HK-2 (cell line): ENCODE measurements around the gene OR1F1.
"Not testable (repeated sequence)": the region's sequence is repeated elsewhere in the genome, so short reads cannot be mapped to it uniquely, and the experiment has no call there.

Source experiments
- DNase-seq: peaks from one replicate; pipeline ENCODE4 v3.0.0-alpha.2; 2018; ENCODE audit not compliant: unreplicated experiment

Gene OR1F1

GRCh38 chr16:3187798-3188674 lies at the start of gene OR1F1:
TSS of gene OR1F1 (plus strand) at chr16:3188204.
- DNase-seq, result peak; percentile 46

GRCh38 chr16:3138342-3138741 lies 49.7 kb upstream of the OR1F1 start:
- no peak for DNase-seq

- no peak for DNase-seq
These were observed 49.1 kb upstream of the OR1F1 start for GRCh38 chr16:3138823-3139426.

- not testable (repeated sequence) for DNase-seq
These were observed 48.4 kb upstream of the OR1F1 start for GRCh38 chr16:3139561-3139960.

DNA sequence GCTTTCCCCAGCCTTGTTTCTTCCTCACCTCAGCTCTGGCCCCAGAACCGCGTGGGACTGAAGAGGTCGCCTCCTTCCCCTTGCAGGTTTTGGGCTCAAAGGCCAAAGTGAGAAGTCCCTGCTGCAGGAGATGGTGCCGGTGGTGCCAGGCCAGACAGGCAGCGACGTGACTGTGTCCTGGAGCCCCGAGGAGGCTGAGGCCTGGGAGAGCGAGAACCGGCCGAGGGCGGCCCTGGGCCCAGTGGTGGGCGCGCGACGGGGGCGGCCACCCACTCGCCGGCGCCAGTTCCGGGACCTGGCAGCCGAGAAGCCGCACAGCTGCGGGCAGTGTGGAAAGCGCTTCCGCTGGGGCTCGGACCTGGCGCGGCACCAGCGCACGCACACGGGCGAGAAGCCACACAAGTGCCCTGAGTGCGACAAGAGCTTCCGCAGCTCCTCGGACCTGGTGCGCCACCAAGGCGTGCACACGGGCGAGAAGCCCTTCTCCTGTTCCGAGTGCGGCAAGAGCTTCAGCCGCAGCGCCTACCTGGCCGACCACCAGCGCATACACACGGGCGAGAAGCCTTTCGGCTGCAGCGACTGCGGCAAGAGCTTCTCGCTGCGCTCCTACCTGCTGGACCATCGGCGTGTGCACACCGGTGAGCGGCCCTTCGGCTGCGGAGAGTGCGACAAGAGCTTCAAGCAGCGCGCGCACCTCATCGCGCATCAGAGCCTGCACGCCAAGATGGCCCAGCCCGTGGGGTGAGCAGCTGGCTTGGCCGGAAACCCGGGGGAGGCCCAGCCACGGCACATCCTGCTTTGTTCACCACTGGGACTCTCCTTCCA lies 47.2 kb upstream of the OR1F1 start:
- no peak for DNase-seq

- DNase-seq, result no peak
These were observed 46.2 kb upstream of the OR1F1 start for GRCh38 chr16:3141781-3142311.

DNA sequence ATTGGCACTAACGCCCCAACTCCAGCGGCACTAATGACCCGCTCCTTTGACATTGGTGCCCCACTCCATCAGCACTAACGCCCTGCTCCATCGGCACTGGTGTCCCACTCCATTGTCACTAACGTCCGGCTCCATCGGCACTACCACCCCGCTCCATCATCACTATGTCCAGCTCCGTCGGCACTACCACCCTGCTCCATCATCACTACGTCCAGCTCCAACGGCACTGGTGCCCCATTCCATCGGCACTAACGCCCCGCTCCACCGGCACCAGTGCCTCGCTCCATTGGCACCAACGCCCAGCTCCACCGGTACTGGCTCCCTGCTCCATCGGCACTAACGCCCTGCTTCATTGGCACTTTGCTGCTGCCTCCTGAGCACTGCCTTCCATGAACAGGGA lies 45.7 kb upstream of the OR1F1 start:
- DNase-seq, result no peak

- DNase-seq, result no peak
These were observed 45.2 kb upstream of the OR1F1 start for GRCh38 chr16:3142770-3143169.

DNA sequence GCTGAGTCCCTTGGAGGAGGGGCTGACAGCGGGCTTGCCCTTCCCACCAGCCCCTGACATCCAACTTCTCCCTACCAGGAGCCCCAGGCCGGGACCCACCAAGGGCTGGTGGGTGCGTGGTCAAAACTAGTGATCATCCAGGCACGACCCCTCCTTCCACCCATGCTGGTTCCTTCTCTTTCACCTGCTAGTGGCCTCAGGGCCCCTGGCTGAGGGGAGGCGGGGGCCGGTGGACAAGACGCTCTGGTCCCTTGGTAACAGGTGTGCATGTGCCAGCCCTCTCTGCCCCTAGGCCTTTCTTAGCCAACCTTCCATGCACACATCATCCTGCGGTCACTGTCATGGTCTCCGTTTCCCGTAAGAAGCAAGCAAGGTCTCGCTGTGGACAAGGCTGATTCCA lies 44.8 kb upstream of the OR1F1 start:
- DNase-seq, result no peak

- no peak for DNase-seq
These were observed 44.2 kb upstream of the OR1F1 start for GRCh38 chr16:3143598-3144320.

GRCh38 chr16:3144321-3144983 lies 43.6 kb upstream of the OR1F1 start:
- no peak for DNase-seq

DNA sequence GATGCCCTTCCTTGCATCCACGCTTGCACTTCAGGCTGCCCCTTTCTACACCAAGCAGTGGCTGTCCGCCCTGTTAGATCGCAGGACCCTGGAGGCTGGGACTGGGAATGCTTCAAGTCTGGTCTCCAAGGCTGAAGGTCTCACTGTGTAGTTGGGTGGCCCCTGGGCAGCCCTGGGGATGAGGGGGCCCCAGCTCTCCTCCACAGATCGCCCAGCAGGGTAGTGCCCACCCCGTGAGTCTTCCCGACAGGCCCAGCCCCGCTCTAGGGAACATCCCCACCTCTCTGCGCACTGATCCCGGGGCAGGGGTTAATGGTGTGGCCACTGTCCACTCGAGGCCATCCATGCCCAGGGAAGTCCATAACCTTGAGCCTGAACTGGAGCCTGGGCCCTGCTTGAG lies 42.9 kb upstream of the OR1F1 start:
- DNase-seq, result no peak

- DNase-seq, result no peak
These were observed 42.3 kb upstream of the OR1F1 start for GRCh38 chr16:3145660-3146059.

DNA sequence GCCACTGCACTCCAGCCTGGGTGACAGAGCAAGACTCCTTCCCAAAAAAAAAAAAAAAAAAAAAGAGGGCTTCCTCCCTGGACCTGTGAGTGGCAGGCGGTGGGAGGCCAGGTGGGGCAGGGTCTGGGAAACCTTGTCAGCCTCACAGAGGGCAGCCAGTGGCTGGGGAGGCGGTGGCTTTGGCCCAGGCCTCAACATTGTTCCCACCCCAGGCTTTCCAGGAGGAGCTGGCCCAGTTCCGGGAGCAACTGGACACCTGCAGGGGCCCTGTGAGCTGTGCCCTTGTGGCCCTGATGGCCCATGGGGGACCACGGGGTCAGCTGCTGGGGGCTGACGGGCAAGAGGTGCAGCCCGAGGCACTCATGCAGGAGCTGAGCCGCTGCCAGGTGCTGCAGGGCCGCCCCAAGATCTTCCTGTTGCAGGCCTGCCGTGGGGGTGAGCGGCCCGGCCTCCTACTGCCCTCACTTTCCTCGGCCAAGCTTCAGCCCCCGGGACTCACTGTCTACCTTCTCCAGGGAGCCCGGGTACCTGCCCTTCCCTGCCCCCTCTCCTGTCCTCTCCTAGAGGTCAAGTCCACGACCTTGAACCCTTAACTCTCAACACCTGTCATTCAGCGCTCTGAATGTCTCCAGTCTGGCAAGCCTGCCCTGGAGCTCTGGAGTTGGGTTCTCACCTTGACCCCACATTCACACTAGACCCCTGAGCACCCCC lies 40.8 kb upstream of the OR1F1 start:
- no peak for DNase-seq

DNA sequence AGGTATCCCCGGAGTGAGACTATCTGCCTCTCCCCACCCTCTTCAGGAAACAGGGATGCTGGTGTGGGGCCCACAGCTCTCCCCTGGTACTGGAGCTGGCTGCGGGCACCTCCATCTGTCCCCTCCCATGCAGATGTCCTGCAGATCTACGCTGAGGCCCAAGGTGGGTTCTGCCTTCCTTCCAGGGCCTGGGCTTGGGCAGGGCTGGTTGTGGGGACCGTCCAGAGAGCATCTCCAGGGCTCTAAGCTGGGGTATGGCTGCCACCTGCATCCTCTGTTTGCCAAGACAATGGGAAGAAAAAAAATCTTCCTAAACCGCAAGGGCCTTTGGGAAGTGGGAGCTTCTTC lies 40.3 kb upstream of the OR1F1 start:
- DNase-seq, result no peak

- DNase-seq, result no peak
These were observed 39.5 kb upstream of the OR1F1 start for GRCh38 chr16:3148256-3149192.

GRCh38 chr16:3149193-3149530 lies 38.8 kb upstream of the OR1F1 start:
- DNase-seq, result no peak

DNA sequence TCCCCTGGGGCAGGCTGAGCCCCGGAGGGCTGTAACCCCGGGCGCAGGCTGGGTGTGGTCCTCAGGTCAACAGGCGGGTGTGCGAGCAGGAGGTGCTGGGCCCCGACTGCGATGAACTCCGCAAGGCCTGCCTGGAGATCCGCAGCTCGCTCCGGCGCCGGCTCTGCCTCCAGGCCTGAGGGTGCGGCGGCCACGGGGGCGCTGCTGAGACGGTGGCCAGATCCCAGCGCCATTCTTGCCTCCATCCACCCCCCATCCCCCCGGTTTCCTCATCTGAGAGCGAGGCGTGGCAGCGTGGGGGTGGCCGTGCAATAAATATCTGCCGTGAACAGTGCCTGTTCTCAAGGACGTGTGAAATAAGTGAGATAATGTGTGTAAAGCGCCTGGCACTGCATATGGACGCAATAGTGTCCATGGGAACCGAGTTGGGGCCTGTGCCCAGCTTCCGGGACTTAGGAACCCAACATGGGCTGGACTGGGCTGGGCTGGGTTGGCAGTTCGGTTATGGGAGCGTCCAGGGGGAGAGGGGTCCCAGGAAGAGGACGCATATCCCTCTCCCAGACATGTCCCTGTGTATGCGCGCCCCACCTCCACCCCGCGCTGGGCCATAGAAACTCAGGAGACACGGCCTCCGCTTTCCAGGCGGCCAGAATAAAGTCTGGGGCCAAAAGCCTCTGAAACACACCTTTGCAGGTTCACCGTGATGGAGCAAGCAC lies 38.2 kb upstream of the OR1F1 start:
- peak; percentile 71 for DNase-seq
